A204.1 (cell line): ENCODE measurements around the gene CHD9.
A peak's percentile ranks its signal among the peaks of the same experiment; 100 is the strongest.
"Not testable (repeated sequence)": the region's sequence is repeated elsewhere in the genome, so short reads cannot be mapped to it uniquely, and the experiment has no call there.

Experiments used
- FAIRE-seq: peaks from 2 replicates; lab custom pipeline; 2012; peaks lifted over from hg19 to GRCh38; lab: Jason Lieb, UNC

Gene CHD9

DNA sequence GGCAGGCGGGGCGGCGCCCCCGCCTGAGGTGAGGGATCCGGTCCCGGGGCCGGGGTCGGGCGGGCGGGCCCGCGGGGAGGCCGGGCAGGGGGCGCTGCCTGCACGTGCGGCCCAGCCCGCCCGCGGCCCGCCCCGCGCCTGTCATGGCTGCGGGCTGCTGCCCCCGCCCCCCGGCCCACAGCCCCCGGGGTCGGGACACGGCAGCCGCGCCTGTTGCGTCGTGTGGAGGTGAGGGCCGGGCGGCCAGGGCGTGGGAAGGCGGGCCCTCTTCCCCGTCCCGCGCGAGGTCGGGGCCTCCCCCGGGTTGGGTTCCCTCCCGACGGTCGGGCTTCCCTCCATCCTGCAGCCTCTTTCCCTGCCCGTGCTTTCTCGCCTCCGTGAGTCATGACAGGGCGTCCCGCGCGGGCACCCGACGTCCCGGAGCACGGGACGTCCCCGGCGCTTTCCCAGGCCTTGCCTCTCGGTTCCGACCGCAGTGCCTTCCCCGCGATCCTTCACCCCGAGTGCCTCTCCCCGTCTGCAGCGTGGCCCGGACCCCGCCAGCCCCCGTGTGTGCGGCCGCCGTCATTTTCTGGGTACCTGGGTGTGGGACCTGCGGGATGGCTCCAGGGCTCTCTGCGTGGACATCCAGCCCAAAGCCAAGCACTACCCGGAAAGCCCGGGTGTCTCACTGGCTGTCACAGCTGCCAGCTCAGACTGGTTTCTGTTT lies 76.7 kb downstream of the CHD9 start:
- FAIRE-seq = no peak

DNA sequence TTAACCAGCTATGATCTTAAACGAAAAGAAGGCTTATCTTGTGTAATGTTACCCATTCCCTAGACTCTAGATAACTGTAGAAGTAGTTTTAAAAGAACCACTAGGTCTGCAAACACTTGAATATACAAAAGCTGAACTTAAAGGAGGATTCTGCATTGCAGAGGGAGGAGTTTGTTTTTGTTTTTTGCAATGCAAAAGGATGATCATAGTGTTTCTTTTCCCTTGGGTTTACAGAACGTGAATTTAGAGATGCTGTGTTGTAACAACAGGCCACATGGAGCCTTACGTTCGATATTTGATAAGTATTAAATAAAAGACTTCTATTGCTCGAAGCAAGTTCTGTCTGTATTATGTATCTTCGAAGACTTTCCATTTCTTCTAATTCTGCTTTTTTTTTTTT lies 77.6 kb downstream of the CHD9 start:
- FAIRE-seq = no peak

DNA sequence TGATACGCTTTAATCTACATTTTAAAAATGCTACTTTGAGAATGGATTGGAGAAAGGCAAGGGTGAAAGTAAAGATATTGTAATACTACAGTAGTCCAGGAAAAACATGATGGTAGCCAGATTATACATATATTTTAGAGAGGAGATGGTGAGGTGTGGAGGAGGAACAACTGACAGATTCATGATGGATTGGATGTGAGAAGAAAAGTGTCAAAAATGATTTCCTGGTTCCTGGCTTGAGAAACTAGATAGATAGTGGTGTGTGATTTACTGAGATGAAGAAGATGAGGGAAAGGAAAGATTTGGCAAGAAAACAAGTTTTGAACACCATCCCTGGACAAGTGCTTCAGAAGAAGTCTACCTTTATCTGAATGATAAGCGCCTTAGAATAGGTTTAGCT lies 80.5 kb downstream of the CHD9 start:
- no peak for FAIRE-seq

DNA sequence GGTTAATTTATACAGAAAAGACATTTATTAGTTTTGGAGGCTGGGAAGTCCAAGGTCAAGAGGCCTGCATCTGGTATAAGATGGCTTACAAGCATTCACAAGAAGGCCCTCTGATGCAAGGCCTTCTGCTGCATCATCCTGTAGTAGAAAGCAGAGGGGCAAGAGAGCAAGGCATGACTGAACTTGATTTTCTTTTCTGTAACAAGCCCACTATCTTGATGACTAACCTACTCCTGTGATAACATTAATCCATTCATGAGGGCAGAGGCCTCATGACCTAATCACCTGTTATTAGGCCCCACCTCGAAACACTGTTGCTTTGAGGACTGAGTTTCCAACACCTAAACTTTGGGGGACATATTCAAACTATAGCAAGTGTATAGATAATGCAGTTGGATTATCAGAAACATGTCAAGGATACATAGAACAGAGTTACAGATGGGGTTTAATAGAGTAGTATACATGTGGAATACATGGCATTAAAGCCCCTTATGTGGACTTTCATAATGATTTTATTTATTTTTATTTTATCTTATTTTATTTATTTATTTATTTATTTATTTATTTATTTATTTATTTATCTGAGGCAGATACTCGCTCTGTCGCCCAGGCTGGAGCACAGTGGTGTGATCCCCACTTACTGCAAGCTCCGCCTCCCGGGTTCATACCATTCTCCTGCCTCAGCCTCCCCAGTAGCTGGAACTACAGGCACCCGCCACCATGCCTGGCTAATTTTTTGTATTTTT lies 88.2 kb downstream of the CHD9 start:
- no peak for FAIRE-seq

DNA sequence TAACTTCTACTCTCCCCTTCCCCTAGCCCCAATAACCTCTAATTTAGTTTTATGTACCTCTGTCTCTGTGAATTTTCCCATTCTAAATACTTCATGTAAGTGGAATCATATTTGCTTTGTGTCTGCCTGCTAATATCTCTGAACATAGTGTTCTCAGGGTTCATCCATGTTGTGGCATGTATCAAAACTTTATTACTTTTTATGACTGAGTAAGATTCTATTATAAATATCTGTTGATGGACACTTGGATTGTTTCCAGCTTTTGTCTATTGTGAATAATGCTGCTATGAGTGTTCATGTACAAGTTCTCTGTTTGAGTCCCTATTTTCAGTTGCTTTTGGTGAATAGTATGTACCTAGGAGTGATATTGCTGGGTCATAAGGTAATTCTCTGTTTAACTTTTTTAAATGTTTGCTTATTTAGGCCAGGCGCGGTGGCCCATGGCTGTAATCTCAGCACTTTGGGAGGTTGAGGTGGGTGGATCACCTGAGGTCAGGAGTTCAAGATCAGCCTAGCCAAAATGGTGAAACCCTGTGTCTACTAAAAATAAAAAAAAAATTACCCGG lies 92.8 kb downstream of the CHD9 start:
- no peak for FAIRE-seq

DNA sequence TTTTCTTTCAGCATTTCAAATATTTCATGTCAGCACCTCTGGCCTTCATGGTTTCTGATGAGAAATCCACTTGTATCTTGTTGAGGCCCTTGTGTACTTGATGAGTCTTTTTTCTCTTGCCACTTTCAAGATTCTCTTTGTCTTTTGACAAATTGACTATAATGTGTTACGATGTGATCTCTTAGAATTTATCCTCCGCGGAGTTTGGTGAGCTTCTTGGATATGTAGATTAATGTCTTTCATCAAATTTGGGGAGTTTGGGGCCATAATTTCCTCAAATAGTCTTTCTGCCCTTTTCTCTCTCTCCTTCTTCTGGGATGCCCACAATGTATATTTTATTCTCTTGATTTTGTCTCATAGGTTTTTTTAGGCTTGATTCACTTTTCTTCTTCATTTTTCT lies 96.0 kb downstream of the CHD9 start:
- FAIRE-seq = no peak

DNA sequence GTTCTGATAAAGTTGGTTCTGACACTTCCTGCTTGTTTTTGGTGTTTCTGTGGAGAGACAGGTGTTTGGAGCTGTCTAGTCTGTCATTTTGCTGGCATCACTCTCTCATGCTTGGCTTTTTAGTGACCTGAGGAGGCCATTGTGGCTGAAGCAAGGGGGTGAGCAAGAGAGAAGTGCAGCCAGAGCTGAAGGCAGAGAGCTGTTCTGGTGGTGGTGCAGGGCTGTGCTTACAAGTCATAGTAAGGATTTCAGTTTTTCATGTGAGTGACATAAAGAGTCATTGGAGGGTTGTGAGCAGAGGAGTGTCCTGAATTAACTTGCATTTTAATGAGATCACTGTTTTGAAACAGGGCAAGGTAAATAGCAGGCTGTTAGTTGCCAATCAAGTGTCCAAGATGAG lies 97.5 kb downstream of the CHD9 start:
- FAIRE-seq = no peak

DNA sequence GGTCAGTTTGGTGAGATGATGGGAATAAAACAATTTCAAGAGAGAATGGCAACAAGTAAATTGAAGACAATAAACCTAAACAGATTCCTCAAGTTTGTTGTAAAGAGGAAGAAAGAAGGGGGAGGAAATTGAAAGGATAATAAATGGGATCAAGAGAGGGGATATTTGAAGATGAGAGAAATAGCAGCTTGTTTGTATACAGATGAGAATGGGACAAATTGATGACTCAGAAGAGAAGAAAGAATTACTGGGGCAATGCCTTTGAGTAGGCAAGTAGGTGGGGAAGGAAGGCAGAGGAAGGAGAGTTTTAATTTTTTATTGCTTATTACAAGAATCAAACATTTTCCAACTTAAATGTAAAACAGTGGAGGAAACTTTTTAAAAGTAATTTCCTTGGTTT lies 98.3 kb downstream of the CHD9 start:
- FAIRE-seq = no peak

DNA sequence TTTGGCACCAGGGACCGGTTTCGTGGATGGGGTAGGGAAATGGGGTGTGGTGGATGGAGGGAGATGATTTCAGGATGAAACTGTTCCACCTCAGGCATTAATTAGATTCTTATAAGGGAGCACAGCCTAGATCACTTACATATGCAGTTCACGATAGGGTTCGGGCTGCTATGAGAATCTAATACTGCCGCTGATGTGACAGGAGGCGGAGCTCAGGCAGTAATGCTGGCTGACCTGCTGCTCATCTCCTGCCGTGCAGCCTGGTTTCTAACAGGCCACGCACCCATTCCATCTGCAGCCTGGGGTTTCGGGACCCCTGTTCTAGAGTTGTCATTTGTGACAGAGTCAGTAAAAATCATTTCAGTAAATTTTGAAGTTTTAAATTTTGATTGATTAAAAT lies 99.7 kb downstream of the CHD9 start:
- FAIRE-seq = no peak

DNA sequence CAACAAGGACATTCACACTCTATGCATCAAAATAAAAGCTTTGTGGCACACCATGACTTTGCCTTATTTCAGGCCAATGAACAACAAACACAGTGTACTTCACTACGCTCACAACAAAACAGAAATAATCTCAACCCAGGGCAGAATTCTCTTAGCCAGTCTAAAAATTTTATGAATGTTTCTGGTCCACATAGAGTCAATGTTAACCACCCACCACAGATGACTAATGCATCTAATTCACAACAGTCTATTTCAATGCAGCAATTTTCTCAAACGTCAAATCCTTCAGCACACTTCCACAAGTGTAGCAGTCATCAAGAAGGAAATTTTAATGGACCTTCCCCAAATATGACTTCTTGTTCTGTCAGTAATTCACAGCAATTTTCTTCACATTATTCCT lies 101.7 kb downstream of the CHD9 start:
- FAIRE-seq = no peak

DNA sequence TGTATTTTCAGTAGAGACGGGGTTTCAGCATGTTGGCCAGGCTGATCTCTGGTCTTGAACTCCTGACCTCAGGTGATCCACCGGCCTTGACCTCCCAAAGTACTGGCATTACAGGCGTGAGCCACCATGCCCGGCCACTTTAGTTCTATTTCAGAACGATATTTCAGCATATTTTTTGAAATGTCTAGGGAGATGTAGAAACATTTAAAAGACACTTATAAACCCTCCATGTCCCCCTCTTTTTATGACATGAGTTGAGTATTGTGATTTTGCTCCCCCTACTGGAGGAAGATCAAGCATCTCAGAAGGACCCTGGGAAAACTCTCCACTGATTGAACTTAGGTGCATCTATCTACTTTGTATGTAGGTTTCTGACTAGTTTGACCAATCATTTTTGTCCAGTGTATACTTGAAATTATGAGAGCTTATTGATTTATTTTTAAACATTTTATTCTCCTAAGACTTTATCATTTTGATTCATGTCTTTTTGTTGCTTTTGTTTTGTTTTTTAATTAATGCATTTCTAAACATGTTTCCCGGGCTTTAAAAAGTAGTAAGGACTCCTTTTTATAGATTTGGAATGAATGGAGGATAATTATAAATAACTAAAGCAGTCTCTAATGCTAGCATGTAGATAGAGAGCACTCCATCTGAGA lies 105.1 kb downstream of the CHD9 start:
- peak; percentile 39 for FAIRE-seq

DNA sequence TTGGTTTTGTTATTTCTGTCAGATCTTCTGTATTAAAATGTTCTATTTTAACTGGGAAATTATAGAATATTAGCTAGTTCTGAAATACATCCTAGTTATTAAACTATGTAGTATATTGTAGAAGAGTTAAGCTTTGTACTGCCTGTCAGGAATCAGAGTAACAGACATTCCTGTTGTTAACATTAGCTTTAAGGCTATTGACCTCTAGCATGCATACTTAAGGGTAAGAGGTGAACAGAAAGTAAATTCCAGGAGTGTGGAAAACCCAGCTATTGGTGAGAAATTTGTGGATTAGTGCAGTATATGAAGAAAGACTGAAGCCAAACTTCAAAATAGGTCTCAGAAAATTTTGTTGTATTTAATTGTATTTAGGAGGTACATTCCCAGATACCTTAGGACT lies 111.3 kb downstream of the CHD9 start:
- FAIRE-seq = no peak

DNA sequence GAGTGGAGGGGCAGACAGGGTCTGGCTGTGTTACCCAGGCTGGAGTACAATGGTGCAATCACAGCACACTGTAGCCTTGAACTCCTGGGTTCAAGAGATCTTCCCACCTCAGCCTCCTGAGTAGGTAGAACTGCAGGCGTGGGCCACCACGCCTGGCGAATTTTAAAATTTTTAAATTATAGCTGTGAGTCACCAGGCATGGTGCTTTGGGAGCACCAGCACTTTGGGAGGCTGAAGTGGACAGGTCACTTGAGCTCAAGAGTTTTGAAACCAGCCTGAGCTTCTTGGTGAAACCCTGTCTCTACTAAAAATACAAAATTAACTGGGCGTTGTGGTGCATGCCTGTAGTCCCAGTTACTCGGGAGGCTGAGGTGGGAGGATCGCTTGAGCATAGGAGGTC lies 114.0 kb downstream of the CHD9 start:
- no peak for FAIRE-seq

DNA sequence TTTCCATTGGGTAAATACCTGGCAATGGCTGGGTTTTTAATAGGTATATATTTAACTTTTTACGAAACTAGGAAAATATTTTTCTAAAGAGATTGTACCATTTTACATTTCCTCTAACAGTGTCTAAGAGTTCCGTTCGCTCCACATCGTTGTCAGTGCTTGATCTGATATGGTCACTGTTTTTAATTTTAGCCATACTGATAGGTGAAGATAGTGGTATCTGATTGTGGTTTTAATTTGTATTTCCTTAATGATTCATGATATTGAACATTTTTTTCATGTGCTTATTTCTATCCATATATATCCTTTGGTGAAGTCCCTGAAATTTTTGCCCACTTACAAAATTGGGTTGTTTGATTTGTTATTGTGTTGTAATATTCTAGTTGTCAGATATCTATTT lies 117.7 kb downstream of the CHD9 start:
- no peak for FAIRE-seq

DNA sequence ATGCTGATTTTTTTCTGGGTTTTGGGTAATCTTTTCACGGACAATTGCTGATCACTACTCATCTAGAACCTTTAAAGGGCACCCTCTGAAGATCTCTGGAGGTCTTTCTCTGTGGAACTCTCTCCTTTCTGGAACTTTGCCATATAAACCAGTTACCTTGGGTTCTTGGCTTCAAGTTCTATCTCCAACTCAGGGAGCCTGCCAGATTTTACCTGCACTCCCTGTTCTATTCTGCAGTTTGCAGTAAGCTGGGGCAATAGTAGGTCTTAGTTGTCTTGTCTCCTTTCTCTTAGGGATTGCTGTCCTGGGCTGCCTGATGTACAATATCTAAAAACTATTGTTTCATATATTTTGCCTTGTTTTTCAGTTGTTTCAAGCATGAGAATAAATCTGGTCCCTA lies 120.3 kb downstream of the CHD9 start:
- no peak for FAIRE-seq

DNA sequence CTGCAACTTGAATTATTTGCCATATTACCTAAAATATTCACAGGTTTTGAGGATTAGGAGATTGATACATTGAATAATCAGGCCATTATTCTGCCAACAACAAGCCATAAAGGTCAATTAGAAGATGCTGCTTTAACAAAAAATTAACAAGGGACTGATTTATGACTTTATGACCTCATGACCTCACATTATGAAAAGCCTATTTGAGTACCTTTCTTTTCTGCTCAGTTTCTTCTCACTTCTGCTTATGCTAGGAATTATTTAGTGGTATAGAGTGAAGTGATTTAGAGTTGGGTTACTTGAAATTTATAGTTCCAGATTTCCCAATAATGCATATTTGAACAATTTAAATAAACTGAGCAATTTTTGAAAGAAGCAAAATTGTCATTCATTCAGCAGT lies 121.6 kb downstream of the CHD9 start:
- no peak for FAIRE-seq

DNA sequence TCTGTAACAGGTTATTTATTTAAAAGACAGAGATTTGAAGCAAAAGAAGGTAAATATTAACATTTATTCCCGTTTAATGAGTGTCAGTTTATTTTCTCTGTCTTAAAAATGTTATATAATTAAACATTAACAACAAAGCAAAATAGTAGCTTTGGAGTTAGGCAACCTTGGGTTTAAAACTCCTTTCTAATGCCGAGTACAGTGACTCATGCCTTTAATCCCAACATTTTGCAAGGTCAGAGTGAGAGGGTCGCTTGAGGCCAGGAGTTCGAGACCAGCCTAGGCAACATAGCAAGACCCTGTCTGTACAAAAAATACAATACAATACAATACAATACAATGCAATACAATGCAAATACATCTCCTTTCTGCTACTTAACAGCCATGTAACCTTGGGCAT lies 128.7 kb downstream of the CHD9 start:
- FAIRE-seq = no peak

DNA sequence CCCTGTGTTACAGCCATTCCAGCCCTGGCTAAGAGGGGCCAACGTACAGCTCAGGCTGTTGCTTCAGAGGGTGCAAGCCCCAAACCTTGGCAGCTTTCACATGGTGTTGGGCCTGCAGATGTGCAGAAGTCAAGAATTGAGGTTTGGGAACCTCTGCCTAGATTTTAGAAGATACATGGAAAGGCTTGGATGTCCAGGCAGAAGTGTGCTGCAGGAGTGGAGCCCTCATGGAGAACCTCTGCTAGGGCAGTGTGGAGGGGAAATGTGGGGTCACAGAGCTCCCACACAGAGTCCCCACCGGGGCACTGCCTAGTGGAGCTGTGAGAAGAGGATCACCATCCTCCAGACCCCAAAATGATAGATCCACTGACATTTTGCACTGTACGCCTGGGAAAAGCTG lies 130.9 kb downstream of the CHD9 start:
- not testable (repeated sequence) for FAIRE-seq

DNA sequence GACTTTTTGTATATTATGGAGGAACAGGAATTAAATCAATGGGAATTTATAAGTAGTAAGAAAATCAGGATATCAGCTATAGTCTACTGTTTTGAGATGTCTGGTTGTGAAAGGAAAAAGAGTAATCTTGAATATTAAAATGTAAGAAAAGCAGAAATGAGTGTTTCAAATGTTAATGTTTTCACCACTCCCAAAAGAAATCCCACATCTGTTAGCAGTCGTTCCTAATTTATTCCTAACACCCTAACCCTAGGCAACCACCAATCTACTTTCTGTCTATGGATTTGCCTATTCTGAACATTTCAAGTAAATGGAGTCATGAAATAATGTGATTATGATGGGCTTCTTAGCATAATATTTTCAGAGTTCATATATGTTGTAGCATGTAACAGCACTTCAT lies 133.0 kb downstream of the CHD9 start:
- FAIRE-seq = peak; percentile 19

DNA sequence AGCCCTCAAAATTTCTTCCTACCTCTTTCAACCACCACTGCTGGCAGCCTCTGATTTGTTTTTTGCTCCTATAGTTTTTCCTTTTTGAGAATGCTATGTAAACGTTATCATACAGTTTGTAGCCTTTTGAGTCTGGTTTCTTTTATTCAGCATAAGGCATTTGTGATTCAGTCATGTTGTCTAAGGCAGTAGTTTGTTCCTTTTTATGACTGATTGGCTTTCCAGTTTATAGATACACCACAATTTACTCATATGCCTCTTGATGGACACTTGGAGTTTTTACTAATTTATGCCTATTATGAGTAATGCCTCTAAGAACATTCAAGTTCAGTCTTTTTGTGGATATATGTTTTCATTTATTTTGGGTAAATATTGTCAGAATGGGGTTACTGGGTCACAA lies 136.6 kb downstream of the CHD9 start:
- FAIRE-seq = no peak

DNA sequence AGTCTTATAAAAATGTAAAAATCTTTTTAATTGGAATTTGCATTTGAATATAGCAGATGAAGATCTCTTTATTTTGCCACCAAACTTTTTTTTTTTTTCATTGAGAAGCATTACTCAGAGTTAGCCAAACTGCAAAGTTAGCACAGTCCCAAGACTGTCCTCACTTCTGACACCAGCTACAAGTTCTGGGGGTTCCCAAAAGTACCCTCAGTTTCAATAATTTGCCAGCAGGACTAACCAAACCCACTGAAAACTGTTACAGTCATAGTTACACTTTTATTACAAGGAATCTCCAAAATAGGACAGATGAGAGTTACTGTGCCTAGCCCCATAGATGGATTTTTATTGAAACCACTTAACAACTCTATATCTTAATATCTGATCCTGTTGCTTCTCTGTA lies 144.1 kb downstream of the CHD9 start:
- no peak for FAIRE-seq

DNA sequence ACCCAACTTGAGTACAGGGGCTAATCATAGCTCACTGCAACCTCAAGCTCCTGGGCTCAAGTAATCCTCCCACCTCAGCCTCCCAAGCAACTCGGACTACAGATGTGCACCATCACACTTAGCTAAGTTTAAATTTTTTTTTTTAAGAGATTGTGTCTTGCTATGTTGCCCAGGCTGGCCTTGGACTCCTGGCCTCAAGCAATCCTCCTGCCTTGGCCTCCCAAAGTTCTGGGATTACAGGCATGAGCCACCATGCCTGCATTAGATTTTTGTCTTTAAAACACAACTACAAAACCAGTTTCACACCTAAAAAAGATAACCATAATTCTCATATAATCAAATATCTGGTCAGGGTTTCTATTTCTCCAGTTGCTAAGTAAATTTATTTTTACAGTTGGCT lies 147.1 kb downstream of the CHD9 start:
- no peak for FAIRE-seq

DNA sequence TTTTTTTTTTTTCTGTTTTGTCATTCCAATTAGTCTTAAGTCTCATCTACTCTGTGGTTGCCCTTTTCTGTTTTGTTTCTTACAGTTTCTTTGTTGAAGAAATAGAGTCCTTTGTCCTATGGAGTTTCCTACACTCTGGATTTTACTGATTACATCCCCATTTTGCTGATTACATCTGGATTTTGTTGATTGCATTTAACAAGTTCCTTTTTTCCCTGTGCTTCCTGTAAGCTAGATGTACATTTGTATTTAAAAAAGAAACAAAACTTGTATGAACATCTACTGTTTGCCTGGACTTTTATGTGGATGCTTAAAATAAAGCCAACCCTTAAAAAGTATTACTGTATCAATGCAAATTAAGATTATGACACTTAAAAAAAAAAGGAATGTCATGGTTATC lies 147.6 kb downstream of the CHD9 start:
- FAIRE-seq = no peak
